SU-DHL-6 (cell line): ENCODE measurements around the gene YIPF7.

Experiments
- EZH2phosphoT487 ChIP-seq: fragments of 200-600 bp; sonication (generic), shearing (Covaris generic); conservative IDR thresholded peaks from 2 replicates; pipeline ENCODE4 v1.6.1; 2018; ENCODE audit warnings: mild to moderate bottlenecking, antibody characterized with exemption, low read length, moderate library complexity, mixed read lengths
- TF ChIP-seq, protein P1 (sequence below): fragments of 200-600 bp; sonication (generic); IDR thresholded peaks from one replicate; pipeline ENCODE4 v1.5.1; 2017; ENCODE audit warnings: antibody characterized with exemption, mild to moderate bottlenecking, low read length, moderate library complexity; ENCODE audit not compliant: insufficient read depth, poor library complexity, severe bottlenecking

DNA sequence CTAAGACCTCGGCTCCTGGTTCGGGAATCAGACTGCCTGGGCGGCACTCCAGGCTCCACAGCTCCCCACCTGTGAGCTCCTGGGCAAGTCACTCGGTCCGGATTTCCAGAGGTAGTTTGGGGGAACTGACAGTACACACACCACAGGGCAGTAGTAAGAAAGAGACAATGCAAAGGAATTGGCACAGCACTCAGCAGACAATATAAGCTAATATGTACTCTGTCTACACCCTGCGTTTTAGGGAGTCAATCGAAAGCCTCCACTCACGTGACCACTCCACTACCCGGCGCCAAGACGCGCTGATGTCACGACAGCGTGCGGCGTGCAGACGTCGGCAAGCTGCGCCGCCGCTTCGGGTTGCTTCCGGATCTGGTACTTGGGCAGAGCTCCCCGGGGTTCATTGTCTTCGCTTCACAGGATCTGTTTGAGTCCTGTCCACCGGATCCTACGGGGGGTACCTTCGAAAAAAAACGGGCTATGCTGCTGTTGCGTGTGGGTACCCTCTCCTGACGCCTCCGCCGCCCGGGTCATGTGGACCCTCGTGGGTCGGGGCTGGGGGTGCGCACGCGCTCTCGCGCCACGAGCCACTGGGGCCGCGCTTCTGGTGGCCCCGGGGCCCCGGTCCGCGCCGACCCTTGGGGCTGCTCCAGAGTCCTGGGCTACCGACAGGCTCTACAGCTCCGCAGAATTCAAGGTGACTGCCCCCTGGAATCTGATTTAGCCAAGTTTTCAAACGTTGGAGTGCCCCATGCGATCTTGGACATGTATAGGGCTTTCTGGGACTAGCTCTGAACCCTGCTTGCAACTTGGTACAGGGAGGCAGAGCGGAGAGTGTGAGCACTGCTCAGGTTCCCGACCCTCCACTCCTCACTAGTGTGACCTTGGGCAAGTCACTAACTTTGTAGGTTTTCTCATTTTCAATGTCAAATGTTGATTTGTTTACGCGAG, 26.9 kb upstream of the YIPF7 start, which contains the start of gene GUF1:
- TF ChIP-seq, protein P1, sequence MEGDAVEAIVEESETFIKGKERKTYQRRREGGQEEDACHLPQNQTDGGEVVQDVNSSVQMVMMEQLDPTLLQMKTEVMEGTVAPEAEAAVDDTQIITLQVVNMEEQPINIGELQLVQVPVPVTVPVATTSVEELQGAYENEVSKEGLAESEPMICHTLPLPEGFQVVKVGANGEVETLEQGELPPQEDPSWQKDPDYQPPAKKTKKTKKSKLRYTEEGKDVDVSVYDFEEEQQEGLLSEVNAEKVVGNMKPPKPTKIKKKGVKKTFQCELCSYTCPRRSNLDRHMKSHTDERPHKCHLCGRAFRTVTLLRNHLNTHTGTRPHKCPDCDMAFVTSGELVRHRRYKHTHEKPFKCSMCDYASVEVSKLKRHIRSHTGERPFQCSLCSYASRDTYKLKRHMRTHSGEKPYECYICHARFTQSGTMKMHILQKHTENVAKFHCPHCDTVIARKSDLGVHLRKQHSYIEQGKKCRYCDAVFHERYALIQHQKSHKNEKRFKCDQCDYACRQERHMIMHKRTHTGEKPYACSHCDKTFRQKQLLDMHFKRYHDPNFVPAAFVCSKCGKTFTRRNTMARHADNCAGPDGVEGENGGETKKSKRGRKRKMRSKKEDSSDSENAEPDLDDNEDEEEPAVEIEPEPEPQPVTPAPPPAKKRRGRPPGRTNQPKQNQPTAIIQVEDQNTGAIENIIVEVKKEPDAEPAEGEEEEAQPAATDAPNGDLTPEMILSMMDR = no peak
- no peak for TF ChIP-seq EZH2phosphoT487
